ENCODE data around the gene HEMK1.
A peak's percentile ranks its signal among the peaks of the same experiment; 100 is the strongest.

Gene HEMK1

DNA sequence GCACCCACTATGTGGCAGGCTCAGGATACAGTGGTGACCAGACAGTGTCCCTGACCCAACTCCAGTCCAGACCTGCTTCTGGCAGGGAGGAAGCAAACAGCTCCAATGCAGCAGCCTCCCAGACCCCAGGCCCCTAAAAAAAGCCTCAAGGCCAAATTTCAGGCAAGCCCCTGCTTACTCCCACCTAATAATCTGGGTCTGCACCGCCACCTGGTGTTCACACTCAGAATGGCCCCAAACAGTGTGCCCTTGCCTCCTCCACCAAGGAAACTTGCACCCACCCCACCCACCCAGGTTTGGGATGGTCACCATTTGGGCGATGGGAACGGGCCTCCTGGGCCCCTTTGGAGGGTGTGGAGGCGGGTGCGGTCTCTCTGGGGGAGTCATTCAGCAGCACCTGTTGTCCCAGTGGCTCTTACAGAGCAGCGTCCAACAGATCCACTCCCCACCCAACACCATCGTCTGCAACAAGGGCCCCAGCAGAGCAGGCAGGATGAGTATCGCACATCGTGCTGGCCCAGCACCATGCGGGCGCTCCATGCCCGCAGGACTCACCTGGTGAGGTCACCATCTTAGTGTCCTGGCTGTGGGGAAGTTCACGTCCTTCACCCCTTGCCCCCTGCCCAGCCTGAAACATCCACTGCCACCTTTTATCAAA lies 19.1 kb upstream of the HEMK1 start:
- peak; percentile 87 for TF ChIP-seq CTCF (conservative IDR thresholded peaks at IDR 0.05)
- no peak overlapping the region for H3K27ac ChIP-seq

DNA sequence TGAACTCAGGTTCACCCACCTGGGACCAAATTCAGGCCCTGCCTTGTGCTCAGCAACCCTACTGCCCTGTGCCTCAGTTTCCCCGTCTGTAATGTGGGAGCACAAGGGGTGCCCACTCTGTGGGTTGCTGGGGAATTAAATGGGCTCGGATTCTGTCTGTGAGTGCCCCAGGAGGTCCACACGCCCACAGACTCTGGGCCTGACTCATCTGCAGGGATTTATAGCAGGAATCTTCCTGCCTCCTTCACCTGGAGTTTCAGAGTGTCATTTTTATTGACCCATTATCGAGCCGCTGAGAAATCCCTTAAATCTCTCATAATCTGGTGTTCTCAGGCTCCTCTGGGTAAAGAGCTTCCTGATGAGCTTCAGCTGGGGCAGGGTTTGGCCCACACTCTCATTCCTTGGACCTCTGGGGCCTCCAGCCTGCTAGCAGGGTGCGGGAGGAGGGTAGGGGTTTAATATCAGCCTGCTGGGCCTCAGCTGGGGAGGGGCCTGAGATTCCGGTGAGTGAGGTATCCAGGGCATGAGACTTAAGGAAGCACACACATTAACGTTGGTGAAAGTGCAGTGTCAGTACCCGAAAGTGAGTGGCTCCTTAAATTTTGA lies 18.2 kb upstream of the HEMK1 start:
- TF ChIP-seq CTCF (conservative IDR thresholded peaks at IDR 0.05), result no peak
- H3K27ac ChIP-seq, result no peak overlapping the region

GRCh38 chr3:50551681-50552435 lies 17.5 kb upstream of the HEMK1 start:
- no peak overlapping the region for H3K27ac ChIP-seq
- peak; percentile 59 for TF ChIP-seq CTCF (conservative IDR thresholded peaks at IDR 0.05)

DNA sequence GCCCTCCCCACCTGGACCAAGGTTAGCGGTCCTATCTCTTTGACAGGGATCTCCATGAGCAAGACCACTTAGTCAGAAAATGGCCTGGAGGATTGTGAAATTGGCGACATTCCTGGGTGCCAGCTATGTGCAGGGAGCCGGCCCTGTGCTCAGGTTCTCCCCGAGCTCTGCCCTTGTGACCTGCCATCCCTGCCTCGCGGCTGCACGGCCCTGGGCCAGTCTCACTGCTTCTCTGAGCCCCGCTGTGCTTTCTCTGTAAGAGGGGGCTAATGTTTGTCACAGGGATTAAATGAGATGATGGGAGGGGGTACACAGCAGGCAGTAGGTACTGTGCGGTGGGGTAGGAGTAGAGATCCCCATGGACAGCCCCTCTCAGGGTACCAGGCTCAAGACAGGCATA lies 16.7 kb upstream of the HEMK1 start:
- no peak overlapping the region for H3K27ac ChIP-seq
- TF ChIP-seq CTCF (conservative IDR thresholded peaks at IDR 0.05), result no peak

- TF ChIP-seq CTCF (conservative IDR thresholded peaks at IDR 0.05), result no peak
- no peak overlapping the region for H3K27ac ChIP-seq
Measured at GRCh38 chr3:50554553-50554952, 14.8 kb upstream of the HEMK1 start.

GRCh38 chr3:50557106-50557505 lies 12.2 kb upstream of the HEMK1 start:
- no peak for TF ChIP-seq CTCF (conservative IDR thresholded peaks at IDR 0.05)
- H3K27ac ChIP-seq, result no peak overlapping the region

DNA sequence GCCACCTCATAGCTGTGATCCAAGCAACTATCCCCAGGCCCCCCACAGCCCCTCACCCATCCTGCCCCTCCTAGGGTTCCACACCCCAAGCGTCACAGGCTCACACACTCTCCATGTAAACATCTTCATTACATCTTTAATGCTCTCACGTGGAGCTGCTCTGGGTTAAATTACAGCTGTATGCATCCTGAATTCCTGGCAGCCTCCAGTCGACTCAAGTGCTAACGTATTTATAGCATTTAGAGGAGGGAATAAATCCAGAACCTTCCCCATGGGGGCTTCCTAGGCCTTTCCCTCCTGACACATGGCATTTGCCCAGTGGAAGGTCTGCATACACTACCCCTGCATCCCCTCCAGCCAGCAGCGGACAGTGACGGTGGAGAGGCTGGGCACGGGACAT lies 11.4 kb upstream of the HEMK1 start:
- no peak overlapping the region for H3K27ac ChIP-seq
- no peak for TF ChIP-seq CTCF (conservative IDR thresholded peaks at IDR 0.05)
